ENCODE data around the gene CLEC17A.

- TF ChIP-seq CTCF (IDR thresholded peaks at IDR 0.05) (no peak), POLR2A (IDR thresholded peaks at IDR 0.05) (no peak)
Measured at GRCh38 chr19:14606627-14607026, 23.7 kb downstream of the CLEC17A start.
